HG03060 (cell line): ENCODE results near the gene FAIM2.
A peak's percentile ranks its signal among the peaks of the same experiment; 100 is the strongest.
"Not testable (repeated sequence)": the region's sequence is repeated elsewhere in the genome, so short reads cannot be mapped to it uniquely, and the experiment has no call there.

ENCODE experiments used
- ATAC-seq: cut with Tn5 transposase; IDR thresholded peaks from one replicate; pipeline ENCODE4 v1.9.1; 2021; ENCODE audit warnings: low read depth, moderate number of reproducible peaks; ENCODE audit not compliant: unreplicated experiment

The FAIM2 gene

DNA sequence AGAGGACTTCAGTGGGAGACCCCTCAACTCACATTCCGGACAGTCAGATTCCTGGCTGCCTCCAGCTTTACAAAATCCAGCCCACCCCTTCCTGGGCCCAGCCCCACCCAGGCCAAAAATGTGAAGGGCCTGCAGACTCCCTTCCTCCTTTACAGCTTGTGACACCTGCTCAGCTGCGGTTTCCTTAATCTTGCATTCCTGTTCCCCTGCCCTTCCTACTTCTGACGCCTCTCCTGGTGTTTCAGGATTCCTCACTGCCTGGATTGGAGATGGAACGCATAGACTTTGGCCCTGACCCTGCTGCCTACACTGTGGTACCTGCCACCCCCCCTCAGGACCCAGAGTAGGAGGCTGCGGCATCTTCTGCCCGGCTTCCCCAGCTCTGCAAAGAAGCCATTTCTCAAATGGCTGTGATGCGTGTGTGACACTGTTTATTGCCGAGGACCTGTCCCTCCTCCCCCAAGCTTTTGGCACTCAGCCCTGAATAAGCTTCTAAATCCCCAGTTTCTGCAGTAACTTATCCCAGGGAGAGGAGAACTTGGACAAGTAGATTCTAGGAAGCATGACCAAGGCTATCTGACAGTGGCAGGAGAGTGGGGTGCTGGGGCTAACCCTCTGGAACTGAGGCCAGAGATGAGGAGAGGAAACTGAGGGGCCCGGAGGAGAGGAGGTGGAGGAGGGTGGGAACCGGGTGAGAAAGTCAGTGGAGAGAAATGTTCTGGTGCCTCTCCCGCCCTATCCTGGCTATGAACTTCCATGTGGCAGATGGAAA lies 35.9 kb downstream of the FAIM2 start:
- ATAC-seq = no peak

DNA sequence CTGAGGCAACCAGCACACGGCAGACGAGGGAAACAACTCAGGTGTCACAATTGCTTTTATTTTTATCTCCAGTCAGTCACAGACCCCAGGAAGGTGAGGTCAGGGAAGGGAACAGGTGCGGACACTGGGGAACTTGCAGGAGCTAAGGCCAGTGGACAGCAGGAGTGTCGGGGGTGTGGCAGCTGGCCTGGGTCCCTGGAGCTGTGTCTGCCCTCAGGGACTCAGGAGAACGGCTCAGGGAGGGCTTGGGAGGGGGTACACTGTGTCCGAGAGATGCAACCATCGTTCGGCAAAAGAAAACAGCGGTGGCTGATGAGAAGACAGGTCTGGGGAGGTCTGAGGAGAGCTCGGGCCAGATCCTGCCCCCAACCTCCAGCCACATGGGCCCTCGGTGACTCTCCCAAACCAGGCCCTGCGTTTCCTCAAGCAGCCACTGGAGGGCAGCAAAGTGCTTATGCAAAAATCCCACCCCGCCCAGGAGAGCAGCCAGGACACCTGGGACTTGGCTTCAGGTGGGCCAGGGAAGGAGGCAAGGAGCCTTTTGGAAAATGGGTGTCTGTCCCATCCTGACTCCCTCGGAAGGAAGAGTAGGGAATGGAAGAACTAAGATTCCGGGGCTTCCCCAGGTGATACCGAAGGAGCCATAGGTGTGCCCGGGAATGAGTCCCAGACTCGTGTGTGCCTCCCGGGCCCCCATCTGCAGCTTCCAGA lies 36.7 kb downstream of the FAIM2 start:
- no peak for ATAC-seq

DNA sequence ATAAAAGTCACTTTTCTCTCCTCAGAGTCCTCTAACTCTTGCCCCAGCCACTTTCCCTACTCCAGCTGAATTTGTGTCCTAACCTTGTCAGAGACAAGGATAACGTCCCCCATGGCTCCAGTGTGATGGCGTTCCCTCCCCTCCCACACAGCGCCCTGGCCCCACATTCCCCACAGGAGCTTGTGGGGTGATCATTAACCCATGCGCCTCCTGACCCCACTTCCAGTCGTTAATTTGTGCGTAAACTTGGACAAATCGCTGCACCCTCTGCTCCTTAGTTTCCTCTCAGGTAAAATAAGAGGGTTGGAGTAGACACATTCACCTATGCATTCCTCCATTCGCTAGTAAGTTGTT lies 37.9 kb downstream of the FAIM2 start:
- no peak for ATAC-seq

DNA sequence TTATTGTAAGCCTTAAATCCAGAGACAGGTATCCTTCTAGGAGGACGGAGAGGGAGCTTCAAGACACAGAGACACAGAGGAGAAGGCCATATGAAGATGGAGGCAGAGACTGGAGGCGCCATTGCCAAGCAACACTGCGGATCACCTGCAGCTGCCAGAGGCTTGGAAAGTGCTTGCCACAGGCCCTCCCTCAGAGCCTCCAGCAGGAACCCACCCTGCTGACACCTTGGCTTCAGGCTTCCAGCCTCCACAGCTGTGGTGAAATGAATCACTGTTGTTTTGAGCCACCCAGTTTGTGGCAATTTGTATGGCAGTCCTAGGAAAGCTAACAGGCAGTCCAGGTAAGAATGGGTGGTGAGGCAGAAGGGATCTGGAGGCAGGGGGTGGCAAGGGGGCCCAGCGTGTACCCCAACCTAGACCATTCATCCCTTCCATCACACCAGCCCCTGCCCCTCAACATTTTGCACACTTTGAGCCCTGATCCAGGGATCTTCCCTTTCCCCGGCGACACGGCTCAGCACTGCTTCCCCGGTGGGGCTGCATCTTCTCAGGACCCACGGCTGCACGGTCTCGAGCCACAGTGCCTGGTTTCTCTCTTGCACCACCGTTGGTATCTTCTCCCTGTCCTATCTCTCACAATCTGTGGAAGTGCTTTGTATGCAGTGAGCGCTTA lies 38.5 kb downstream of the FAIM2 start:
- ATAC-seq = no peak

DNA sequence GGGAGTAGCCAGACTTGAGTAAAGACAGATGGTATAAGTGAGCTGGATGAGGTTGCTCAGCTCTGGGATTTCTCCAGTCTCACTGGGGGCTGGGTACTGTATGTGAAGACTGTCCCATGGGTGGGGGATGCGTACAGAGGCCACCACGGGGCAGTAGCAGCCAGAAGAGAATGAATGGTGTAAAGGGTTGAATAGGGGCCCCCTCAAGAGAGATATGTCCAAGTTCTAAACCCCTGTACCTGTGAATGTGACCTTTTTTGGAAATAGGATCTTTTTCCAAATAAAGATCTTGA lies 39.0 kb downstream of the FAIM2 start:
- ATAC-seq = no peak

DNA sequence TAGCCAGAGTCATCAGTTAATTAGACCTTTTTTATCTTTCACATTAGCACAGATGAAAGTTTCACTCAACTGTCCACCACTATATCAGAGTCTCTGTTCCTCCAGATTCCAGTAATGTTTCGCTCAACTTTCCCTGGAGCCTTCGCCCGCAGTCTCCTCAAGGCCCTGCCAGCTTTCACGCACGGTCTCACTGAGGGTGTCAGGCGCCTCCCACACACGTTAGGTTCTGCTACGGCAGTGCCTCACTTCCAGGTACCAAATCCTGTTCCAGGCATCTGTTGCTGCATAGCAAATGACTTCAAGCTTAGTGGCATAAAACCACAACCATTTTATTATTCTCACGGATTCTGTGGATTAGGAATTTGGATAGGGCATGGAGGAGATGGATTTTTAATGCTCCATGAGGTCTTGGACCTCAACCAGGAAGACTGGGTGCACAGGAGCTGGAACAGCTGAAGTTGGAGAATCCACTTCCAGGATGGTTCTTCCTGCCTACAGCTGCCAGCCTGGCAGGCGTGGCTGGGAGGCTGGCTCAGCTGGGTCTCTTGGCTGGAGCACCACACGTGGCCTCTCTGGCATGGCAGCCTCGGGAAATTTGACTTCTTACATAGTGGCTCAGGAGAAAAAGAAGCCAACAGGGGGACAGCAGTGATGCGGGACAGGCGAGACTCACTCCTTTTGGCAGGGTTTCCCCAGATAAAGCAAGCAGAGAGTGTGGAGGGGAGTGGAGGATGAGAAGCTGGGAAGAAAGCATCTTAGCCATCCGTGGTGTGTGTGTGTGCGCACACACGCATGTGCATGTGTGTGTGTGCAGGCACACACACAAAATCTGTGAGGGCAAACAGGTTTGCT lies 39.5 kb downstream of the FAIM2 start:
- no peak for ATAC-seq

DNA sequence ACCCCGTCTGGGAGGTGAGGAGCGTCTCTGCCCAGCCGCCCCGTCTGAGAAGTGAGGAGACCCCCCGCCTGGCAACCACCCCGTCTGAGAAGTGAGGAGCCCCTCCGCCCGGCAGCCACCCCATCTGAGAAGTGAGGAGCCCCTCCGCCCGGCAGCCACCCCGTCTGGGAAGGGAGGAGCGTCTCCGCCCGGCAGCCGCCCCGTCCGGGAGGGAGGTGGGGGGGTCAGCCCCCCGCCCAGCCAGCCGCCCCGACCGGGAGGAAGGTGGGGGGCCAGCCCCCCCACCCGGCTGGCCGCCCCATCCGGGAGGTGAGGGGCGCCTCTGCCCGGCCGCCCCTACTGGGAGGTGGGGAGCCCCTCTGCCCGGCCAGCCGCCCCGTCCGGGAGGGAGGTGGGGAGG lies 42.8 kb downstream of the FAIM2 start:
- ATAC-seq = not testable (repeated sequence)

DNA sequence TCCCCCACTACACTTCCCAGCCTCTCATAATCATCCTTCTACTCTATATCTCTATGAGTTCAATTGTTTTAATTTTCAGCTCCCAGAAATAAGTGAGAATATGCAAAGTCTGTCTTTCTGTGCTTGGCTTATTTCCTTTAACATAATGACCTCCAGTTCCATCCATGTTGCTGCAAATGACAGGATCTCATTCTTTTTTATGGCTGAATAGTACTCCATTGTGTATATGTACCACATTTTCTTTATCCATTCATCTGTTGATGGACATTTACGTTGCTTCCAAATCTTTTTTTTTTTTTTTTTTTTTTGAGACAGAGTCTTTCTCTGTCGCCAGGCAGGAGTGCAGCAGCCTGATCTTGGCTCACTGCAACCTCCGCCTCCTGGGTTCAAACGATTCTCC lies 47.8 kb downstream of the FAIM2 start:
- not testable (repeated sequence) for ATAC-seq

DNA sequence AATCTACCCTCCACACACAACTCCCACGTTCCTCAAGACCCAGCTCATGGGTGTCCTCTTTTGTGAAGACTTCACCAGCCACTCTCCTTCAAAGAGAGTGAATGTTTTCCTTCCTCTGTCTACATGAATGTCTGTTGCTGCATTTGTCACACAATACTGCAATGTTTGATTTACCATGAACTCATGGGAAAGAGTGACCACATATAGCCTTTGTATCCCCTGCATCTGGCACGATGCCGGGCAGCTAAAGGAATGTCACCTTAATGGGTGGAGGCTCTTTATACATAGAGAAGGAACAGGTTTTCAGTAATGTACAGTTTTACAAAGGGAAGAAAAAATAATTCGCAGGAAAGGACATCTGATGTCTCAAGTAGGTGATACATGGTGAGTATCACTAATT lies 48.7 kb downstream of the FAIM2 start:
- ATAC-seq = no peak

DNA sequence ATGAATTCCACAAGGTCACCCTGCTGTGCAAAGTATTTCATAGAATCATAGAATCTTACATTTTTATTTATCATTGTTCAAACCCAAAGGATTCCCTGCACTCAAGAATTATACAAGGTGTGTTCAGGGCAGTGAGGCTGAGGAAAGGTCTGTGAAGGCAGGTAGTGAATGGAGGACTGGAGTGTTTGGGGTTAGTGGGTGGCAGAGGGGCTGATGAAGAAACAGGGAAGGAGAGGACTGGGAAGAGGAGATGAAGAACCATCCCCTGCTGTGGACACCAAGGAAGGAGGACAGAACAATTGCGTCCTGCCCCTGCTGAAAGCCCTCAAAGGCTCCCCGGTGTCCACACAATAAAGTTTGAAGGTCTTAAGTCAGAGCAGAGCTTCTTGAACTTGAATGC lies 50.0 kb downstream of the FAIM2 start:
- no peak for ATAC-seq

DNA sequence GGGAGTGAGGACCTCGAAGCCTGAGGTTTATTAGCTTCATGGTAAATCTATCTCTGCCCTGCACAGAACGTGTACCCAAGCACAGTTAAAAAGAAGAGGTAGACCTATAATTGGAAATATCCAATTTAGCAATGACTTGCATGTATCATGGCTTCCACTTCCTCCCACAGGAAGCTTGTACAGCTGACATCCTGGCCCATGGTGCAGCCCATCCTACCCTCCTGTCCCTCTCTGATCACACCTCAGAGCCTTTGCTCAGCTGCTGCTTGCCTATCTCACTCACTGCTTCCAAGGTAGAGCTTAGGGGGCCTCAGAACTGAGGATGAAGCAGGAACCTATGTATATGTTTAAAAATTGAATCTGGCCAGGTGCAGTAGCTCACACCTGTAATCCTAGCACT lies 56.5 kb downstream of the FAIM2 start:
- no peak for ATAC-seq

DNA sequence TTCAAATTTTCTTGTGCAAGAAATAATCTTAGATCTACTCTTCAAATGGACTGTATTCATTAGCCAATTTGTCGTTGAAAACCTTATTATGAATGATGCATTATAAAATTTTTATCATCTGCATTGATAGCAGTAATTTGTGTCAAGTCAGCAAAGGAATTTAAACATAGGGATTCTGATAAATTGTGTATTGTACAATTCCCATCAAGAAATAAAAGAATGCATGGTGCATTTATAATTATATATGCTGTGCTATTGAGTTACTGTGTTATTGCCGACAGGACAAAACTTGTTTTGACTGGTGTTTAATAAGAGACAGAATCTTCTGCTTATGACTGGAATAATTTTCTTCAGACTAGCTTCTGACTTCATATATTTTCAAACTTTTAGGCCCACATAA lies 57.7 kb downstream of the FAIM2 start:
- ATAC-seq = no peak

DNA sequence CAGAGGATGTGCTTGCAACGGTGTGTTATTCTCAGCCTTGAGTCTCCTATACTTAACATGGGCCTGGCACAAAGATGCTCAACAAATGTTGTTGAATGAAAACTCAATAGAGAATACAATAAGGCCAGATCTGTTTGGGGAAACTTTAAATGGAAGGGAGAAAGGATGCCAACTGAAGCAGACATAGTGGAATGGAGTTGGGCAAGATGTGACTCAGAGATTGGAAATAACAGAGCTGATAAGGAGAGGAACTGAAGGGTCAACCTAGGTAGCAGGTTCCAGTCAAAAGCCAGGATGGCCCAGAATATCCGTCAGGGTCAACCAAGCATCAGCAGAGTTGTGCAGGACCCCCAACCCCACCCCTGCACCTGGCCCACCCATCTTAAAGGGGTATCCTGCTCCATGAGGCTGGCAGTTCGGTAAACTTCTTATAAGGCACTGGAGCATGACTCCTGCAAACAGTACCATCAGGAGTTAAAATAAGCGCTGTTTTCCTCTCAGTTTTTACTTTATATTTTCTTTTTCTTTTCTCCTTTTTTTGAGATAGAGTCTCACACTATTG lies 59.7 kb downstream of the FAIM2 start:
- no peak for ATAC-seq

DNA sequence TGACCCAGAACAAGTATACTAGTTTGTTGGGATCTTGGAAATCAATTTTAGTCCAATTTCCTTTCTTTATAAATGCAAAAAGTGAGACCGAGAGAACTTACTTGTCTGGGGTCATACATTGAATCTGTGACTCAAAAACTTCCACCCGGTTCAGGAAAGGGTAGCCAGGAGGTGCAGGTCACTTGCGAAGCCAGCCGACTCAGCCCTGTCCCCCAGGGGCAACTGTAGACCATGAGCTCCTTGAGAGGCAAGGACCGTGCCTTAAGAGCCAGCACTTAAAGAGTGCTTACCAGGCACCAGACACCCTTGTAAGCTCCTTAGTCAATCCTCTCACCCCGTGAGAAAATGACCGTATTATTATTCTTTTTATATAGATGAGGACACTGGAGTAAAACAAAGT lies 60.3 kb downstream of the FAIM2 start:
- ATAC-seq = no peak

DNA sequence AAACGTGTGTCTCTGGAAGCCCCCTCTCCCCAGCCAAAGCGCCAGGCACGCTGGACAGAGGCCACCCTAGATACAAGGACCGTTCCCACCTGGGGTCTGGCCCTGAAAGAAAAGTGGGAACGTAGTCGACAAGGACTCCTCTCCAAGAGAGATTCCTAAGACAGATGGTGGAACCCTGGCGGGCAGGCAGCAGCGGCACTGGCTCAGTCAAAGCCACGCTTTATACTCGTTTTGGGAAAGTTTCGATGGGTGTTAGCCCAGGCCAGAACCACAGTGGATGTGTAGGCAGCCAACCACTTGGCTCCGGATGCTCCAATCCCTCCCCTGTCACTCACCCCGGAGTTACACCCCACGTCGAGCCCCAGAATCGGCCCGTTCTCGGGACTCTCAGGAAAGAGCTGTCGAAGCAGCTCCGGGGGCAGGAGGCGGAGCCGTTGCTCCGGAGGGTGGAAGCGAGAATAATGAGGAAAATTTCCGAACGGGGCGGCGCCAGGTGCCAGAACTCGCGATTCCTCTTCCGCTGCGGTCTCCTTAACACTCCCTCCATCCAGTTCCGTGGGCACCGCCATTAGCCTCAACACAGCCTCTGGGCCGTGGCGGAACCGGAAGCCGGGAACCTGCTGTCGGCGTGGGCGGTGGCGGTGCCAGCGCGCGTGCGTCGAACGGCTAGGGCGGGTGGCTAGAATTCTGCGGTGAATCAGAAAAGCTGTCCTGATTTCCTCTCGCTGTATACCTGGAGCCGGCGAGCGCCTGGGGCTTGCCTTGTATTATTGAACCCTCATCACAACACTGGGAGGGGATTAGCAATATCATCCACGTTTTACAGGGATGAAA lies 61.0 kb downstream of the FAIM2 start, which contains the start of gene BCDIN3D:
Gene BCDIN3D, minus strand, starts transcription at position 588 of the 834 bp plus-strand sequence. Its CDS starts 19 bp downstream, at position 569.
- peak; percentile 54 for ATAC-seq

DNA sequence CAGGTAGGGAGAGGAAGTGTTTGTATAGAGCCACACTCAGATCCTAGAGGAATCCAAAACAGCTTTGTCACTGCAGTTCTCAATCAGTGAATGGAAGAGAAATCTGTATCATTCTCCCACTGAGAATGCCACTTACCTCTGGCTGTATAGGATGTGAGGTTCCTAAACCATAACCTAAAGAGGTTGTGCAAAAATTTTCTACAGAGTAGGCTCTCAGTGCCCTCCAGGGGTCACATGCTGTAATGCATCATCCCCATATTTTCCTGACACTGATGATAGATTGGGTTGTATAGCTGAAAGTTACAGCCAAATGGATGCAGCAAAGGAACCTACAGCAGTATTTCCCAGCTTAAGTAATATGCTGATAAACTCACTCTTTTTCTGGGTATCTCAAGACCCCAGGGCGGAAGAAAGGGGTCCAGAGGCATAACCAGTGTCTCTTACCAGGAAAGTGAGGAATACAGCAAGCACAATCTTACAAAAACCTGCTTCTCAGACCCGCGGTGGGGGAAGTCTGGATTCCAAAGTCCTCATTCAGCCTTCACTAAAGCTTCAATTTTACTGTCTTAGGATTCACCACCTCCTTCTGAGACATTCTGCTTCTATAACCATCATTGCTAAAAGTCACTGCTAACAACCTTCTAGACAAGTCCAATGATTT lies 64.6 kb downstream of the FAIM2 start:
- ATAC-seq = no peak

DNA sequence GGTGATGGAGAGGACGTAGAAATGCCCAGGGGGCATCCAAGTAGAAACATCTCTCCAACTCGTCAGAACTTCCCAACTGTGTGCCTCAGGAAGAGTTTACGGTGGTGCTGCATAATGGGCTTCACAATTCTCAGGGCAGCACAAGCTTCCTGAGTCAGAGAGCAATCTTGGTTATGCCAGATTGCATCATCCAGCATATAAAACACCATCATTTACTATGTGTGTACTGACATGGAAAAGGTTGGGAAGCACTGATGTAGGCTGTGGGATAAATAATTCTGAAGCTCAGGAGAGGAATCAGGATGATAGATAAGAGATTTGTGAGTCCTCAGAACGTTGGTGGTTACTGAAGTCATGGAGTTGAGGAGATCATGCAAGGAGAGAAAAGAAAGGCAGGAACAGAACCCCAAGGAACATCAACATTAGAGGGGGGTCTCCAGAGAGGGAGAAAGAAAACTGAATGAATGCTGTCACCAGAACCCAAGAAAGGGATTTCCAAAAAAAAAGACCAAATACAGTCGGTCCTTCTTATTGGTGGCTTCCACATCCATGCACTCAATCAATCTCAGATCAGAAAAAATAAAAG lies 70.8 kb downstream of the FAIM2 start:
- ATAC-seq = no peak

DNA sequence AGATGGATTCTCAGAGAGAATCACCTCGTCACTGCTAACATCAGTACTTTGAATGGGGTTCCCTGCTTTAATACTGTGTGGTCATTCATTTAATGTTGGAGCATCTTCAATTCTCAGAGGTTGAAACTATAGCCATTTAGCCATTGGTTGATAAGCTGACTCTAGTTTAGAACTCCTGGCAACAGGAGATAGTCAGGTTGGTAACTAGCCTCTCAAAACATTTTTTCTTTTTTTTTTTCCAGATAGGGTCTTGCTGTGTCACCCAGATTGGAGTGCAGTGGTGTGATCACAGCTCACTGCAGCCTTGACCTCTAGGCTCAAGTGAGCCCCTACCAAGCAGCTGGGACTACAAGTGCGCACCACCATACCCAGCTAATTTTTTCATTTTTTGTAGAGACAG lies 72.0 kb downstream of the FAIM2 start:
- no peak for ATAC-seq
